Epidermal melanocyte (primary cell): ENCODE measurements around the gene STX1B.
"Not testable (repeated sequence)": the region's sequence is repeated elsewhere in the genome, so short reads cannot be mapped to it uniquely, and the experiment has no call there.

Source experiments
- DNase-seq: peaks from one replicate; pipeline ENCODE4 v3.0.0; 2011; ENCODE audit warnings: low spot score; ENCODE audit not compliant: insufficient read length

Gene STX1B

GRCh38 chr16:31013292-31013691, 2.9 kb upstream of the STX1B start:
- DNase-seq, result not testable (repeated sequence)

DNA sequence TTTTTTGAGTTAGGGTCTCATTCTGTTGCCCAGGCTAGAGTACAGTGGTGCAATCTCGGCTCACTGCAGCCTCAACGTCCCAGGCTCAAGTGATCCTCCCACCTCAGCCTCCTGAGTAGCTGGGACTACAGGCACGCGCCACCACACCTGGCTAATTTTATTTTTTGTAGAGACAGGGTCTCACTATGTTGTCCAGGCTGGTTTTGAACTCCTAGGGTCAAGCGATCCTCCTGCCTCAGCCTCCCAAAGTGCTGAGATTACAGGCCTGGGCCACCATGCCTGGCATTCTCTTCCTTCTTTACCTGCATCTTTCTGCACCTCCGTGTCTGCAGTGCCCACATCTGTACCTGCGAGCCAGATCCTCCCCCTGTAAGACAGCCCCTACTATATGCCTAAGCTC, 1.4 kb upstream of the STX1B start:
- not testable (repeated sequence) for DNase-seq

- DNase-seq, result no peak
These were observed 399 bp downstream of the STX1B start for GRCh38 chr16:31009894-31010584.

DNA sequence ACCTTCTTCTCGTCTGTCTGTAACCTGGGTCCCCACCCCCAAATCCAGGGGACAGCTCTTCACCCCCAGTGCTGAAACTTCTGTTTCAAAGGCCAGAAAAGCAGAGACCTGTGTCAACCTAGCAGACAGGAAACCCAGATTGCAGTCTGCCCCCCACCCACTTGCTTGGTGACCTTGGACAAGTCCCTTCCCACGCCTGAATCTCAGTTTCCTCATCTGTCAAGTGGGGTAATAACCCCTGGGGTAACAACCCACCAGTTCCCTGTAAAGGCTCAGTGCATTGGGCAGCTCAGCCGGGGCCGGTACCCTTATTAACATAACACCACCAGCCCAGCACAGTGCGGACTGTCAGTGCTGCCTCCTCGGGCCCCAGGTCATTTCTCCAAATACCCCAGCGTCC, 1.3 kb downstream of the STX1B start:
- DNase-seq, result no peak

- DNase-seq, result no peak
These were observed 1.9 kb downstream of the STX1B start for GRCh38 chr16:31008551-31008950.

DNA sequence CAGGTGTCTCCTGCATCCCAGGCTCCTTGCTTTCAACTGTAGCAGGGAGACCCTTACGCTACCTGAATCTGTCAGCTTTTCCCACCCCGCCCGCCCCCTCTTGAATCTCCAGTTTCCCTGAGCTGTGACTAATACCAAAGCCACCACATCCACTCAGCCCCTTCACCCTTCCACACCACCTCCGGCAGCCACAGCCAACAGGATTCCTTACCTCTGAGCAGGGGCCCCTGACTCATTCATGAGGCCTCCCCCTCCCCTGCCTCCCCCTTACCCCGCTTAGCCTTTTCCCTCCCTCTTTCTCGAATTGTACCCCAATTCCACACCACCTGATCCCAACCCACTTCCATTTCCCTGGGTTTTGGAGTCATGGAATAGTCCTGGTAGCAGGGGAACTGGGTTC, 2.3 kb downstream of the STX1B start:
- DNase-seq, result no peak

DNA sequence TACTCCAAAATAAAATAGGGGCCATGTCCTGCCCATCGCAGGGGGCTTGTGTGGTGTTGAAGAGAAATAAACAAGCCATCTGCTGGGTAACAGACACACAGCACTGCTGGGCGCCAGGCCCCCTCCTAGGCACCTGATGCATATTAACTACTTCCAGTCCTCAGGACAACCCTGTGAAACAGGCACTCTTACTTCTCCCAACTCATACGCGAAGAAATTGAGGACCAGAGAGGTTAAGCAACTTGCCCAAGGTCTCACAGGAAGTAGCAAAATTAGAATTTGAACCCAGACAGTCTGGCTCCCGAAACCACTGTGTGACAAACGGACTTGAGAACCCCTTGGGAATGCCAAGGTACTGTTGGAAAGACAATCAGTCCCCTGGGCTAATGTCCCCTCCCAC, 2.8 kb downstream of the STX1B start:
- no peak for DNase-seq

DNA sequence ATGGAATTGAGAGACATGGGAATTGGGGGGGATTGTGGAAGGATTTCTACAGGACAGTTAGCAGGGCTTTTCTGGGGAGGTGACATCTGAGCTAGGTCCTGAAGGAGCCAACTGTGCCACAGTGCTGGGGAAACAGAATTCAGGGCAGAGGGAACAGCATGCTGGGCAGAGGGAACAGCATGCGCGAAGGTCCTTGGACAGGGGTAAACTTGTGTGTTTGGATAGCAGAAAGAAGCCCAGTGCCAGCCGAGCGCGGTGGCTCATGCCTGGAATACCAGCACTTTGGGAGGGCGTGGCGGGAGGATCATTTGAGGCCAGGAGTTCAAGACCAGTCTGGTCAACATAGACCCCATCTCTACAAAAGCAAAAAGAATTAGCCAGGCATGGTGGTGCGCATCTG, 3.8 kb downstream of the STX1B start:
- no peak for DNase-seq

GRCh38 chr16:31006086-31006385, 4.4 kb downstream of the STX1B start:
- no peak for DNase-seq

GRCh38 chr16:31005350-31006085, 4.9 kb downstream of the STX1B start:
- DNase-seq, result no peak

GRCh38 chr16:31004658-31005057, 5.8 kb downstream of the STX1B start:
- DNase-seq, result no peak

- DNase-seq, result no peak
These were observed 6.7 kb downstream of the STX1B start for GRCh38 chr16:31003744-31004143.

GRCh38 chr16:31002862-31003341, 7.5 kb downstream of the STX1B start:
- DNase-seq, result no peak

- DNase-seq, result no peak
These were observed 8.2 kb downstream of the STX1B start for GRCh38 chr16:31002250-31002700.

GRCh38 chr16:31001507-31002249, 8.8 kb downstream of the STX1B start:
- no peak for DNase-seq

DNA sequence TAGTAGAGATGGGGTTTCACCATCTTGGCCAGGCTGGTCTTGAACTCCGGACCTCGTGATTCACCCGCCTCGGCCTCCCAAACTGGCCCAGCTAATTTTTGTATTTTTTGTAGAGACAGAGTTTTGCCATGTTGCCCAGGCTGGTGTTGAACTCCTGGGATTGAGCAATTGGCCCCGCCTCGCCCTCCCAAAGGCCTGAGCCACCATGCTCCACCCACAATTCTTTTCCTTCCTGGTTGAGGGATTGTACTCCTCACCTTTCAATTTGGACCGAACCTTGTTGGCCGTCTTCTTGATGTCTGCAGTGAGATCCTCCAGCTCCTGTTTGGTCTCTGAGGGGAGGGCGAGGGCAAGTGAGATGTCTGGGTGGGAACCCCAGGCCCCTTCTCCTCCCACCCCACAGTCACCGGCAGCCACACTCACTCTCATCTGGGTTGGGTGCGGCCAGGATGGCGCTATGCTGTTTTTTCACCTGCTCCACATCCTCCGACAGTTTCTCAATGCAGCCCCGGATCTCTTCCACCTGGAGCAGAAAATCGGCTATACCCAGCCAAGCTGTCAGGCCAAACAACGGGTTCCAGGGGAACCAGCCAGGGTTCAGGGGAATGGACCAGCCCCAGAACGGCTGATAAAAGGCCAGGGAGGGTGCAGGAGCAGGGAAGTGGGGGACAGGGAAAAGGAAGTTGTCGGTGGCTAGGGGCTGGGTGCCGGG, 9.6 kb downstream of the STX1B start:
- no peak for DNase-seq

GRCh38 chr16:30998852-30999761, 11.3 kb downstream of the STX1B start:
- no peak for DNase-seq

DNA sequence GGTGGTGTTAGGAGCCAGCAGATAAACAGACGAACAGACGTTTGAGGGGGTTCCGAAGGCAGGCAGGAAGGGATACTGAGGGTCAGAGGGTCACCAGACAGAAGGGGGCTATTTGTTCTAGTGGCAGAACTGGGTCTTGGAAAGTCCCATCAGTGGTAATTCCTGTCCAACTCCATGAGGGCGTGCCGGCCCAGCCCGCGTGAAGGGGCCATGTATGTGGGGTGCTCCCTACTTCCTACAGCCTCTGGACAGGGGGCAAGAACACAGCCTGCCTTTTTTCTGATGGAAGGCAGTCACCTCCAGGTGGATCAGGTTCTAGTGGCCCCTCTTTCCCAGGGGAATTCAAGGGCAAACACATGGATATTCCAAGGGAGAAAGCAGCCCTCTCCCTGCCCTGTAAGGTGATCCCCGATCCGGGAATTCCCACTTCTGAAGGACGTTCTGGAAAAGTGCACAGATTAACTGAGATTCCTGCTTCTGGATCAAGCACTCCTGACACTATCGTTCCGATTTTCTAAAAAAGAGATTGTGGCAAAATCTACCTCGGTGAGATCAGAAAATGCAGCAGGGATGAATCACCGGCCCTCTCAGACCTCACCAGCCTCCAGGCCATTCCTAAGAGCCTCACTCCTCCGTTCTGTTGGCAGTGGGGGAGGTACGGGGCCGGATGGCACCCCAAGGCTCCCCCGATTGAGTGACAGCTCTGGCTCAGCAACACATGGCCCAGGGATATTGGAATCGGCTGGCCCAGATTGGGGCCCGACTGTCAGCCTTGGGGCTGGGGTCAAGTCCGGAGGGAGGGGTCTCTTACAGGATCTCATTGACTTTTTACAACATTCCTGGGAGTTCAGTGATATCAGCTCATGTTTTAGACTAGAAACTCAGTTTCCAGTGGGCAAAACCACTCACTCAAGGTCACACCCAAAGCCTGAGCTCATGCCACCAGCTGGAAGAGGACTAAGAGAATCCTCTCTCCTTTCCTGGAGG, 12.4 kb downstream of the STX1B start:
- DNase-seq, result peak; percentile 67

GRCh38 chr16:30996985-30997724, 13.3 kb downstream of the STX1B start:
- peak; percentile 94 for DNase-seq
